HT1080 (cell line): ENCODE results near the gene SLC6A3. TPM values are rescaled to one million over a fixed set of nuclear protein-coding genes. Genes with fewer than 3 reads are reported as not detected.
"Not testable (repeated sequence)": the region's sequence is repeated elsewhere in the genome, so short reads cannot be mapped to it uniquely, and the experiment has no call there.

ENCODE experiments used
- DNase-seq: peaks from one replicate; pipeline ENCODE4 v3.0.0-alpha.2; 2015; ENCODE audit warnings: low read depth
- total RNA-seq: library from RNA; depleted of rRNA; stranded (reverse); fragments of >200 nt; shearing (Covaris generic); gene quantifications from 2 replicates; pipeline ENCODE4 v1.2.3, GENCODE V29; 2014

SLC6A3 gene
- total RNA-seq, 1 experiment from 2014 or later = not detected

- not testable (repeated sequence) for DNase-seq
Measured at GRCh38 chr5:1422522-1422921, 22.7 kb downstream of the SLC6A3 start.

GRCh38 chr5:1421521-1422341 lies 23.5 kb downstream of the SLC6A3 start:
- no peak for DNase-seq

- no peak for DNase-seq
Measured at GRCh38 chr5:1420211-1421195, 24.7 kb downstream of the SLC6A3 start.

- no peak for DNase-seq
Measured at GRCh38 chr5:1419476-1420210, 25.6 kb downstream of the SLC6A3 start.

GRCh38 chr5:1418921-1419280 lies 26.3 kb downstream of the SLC6A3 start:
- DNase-seq = no peak

GRCh38 chr5:1418238-1418920 lies 26.9 kb downstream of the SLC6A3 start:
- DNase-seq = no peak

- no peak for DNase-seq
Measured at GRCh38 chr5:1417586-1418225, 27.5 kb downstream of the SLC6A3 start.

- DNase-seq = no peak
Measured at GRCh38 chr5:1416856-1417469, 28.3 kb downstream of the SLC6A3 start.

GRCh38 chr5:1415626-1416360 lies 29.4 kb downstream of the SLC6A3 start:
- DNase-seq = no peak

GRCh38 chr5:1415059-1415425 lies 30.2 kb downstream of the SLC6A3 start:
- no peak for DNase-seq

- DNase-seq = no peak
Measured at GRCh38 chr5:1414311-1415058, 30.8 kb downstream of the SLC6A3 start.

- DNase-seq = no peak
Measured at GRCh38 chr5:1413611-1414241, 31.5 kb downstream of the SLC6A3 start.

- no peak for DNase-seq
Measured at GRCh38 chr5:1413211-1413610, 32.0 kb downstream of the SLC6A3 start.

- no peak for DNase-seq
Measured at GRCh38 chr5:1412621-1413020, 32.6 kb downstream of the SLC6A3 start.

- no peak for DNase-seq
Measured at GRCh38 chr5:1412163-1412562, 33.1 kb downstream of the SLC6A3 start.

GRCh38 chr5:1411099-1411498 lies 34.1 kb downstream of the SLC6A3 start:
- no peak for DNase-seq

GRCh38 chr5:1410156-1411014 lies 34.9 kb downstream of the SLC6A3 start:
- DNase-seq = no peak
